Measurements from ENCODE around the gene PM20D1.

GRCh38 chr1:205852969-205853368 is 3.0 kb upstream of the PM20D1 start:
- TF ChIP-seq POLR2AphosphoS5 (IDR thresholded peaks at IDR 0.05; ENCODE audit: borderline replicate concordance, low read depth, low read length) (no peak), EZH2 (IDR thresholded peaks at IDR 0.05) (no peak), FOXP2 (optimal IDR thresholded peaks at IDR 0.05; ENCODE audit: control extremely low read depth, extremely low read length, insufficient read depth) (no peak)

All from SK-N-MC (cell line).